ENCODE data around the gene SMIM3.

- TF ChIP-seq, protein P1, sequence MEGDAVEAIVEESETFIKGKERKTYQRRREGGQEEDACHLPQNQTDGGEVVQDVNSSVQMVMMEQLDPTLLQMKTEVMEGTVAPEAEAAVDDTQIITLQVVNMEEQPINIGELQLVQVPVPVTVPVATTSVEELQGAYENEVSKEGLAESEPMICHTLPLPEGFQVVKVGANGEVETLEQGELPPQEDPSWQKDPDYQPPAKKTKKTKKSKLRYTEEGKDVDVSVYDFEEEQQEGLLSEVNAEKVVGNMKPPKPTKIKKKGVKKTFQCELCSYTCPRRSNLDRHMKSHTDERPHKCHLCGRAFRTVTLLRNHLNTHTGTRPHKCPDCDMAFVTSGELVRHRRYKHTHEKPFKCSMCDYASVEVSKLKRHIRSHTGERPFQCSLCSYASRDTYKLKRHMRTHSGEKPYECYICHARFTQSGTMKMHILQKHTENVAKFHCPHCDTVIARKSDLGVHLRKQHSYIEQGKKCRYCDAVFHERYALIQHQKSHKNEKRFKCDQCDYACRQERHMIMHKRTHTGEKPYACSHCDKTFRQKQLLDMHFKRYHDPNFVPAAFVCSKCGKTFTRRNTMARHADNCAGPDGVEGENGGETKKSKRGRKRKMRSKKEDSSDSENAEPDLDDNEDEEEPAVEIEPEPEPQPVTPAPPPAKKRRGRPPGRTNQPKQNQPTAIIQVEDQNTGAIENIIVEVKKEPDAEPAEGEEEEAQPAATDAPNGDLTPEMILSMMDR (IDR thresholded peaks at IDR 0.05; ENCODE audit: poor library complexity): no peak
- no peak for TF ChIP-seq EZH2phosphoT487 (IDR thresholded peaks at IDR 0.05; ENCODE audit: low read depth, severe bottlenecking, unreplicated experiment)
Measured at GRCh38 chr5:150759334-150759583, 19.3 kb upstream of the SMIM3 start.

Measured in hepatocyte (in vitro differentiated cells).